ENCODE results near the gene MYBPC2. TPM values are rescaled to one million over a fixed set of nuclear protein-coding genes. Genes with fewer than 3 reads are reported as not detected.
A peak's percentile ranks its signal among the peaks of the same experiment; 100 is the strongest.

The MYBPC2 gene
- total RNA-seq, 2 experiments from 2014 or later: 0.14 TPM; not detected in 1

GRCh38 chr19:50512999-50513745, 80.5 kb downstream of the MYBPC2 start:
- DNase-seq: no peak
- Mint-ChIP-seq H3K4me3 (no peak overlapping the region), H3K36me3 (peaks cover 3% of the 10 kb centered on the region), H3K27ac (no peak overlapping the region), H3K9me3 (no peaks in the 10 kb centered on the region), H3K27me3 (peaks cover 6% of the 10 kb centered on the region), H3K4me1 (peaks cover 18% of the 10 kb centered on the region)
- POLR2A ChIA-PET: interaction anchor here (0.6 kb wide), 1 partner anchor 29 kb away, joined by 3 read pairs; no protein-coding TSS in a partner anchor
- ATAC-seq (ENCODE audit: low read depth): no peak

GRCh38 chr19:50513746-50514345, 81.2 kb downstream of the MYBPC2 start, which contains the start of gene ASPDH:
ASPDH (minus strand) TSS chr19:50513913; CDS start chr19:50513823, 90 bp downstream.
- ATAC-seq (ENCODE audit: low read depth): no peak
- POLR2A ChIA-PET: no interaction called here
- no peak for DNase-seq
- Mint-ChIP-seq H3K4me1 (peaks cover 16% of the 10 kb centered on the region), H3K9me3 (no peaks in the 10 kb centered on the region), H3K36me3 (peaks cover under 1% of the 10 kb centered on the region), H3K27me3 (peaks cover 6% of the 10 kb centered on the region), H3K4me3 (peak within 1 kb of the TSS; percentile 18), H3K27ac (peak within 1 kb of the TSS; percentile 42)

DNA sequence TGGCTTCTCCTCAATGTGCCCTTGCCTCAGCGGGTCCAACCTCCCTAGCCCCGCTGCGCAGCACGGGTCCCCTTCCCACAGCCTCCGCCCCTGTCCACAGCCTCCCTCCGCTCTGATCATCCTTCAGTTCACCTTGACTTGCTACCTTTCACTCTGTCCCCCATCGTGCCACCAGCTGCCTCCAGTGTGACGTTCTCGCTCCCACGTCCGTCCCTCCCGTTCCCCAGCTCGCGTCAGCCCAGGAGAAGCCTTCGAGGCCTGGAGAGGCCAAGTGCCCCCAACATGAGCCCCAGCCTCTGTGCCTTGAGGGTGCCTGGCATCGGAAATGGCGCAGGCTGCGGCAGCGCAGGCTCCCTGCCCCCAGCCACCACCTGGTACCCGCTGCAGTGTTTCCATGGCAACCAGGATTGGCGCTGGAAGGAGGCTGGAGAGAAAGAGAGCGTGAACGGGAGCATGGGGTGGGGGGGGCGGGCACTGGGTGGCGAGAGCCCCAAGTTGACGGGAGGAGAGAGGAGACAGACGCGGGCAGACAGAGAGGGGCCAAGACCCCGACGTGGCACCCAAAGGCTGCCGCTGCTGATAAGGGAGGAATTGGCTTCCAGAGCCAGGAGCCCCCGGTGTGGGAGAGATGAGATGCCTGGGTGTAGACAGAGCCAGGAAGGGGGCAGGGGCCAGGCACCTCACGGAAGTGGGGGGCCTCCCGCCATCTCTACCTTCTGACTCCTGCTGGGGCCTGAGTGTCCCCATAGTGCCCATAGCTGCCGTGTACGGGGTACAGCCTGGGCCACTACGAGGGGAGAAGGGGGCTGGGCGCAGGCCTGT, 81.9 kb downstream of the MYBPC2 start:
- no peaks in the 10 kb centered on the region for H3K36me3 Mint-ChIP-seq
- ATAC-seq (ENCODE audit: low read depth) (no peak), DNase-seq (no peak)
- H3K4me1 Mint-ChIP-seq: peaks cover 14% of the 10 kb centered on the region
- H3K27ac Mint-ChIP-seq: peak overlapping the region; percentile 42
- H3K9me3 Mint-ChIP-seq: no peaks in the 10 kb centered on the region
- peak overlapping the region; percentile 18 for H3K4me3 Mint-ChIP-seq
- peaks cover 8% of the 10 kb centered on the region for H3K27me3 Mint-ChIP-seq
- POLR2A ChIA-PET: no interaction called here

GRCh38 chr19:50515168-50515561, 82.5 kb downstream of the MYBPC2 start:
- Mint-ChIP-seq H3K9me3 (no peaks in the 10 kb centered on the region), H3K4me3 (no peak overlapping the region)

More at GRCh38 chr19:50515168-50515561, 82.5 kb downstream of the MYBPC2 start:
- POLR2A ChIA-PET: no interaction called here
- ATAC-seq (ENCODE audit: low read depth): no peak
- DNase-seq: no peak
- Mint-ChIP-seq H3K36me3 (no peaks in the 10 kb centered on the region), H3K4me1 (peaks cover 14% of the 10 kb centered on the region), H3K27me3 (peaks cover 8% of the 10 kb centered on the region), H3K27ac (no peak overlapping the region)

Other genes starting within 250 kb of the MYBPC2 start
- gene MYH14, start 229.3 kb upstream of the MYBPC2 start, total RNA-seq: not detected
- 1 to 10 TPM; 1.1 to 1.4 TPM for gene KCNC3, start 103.5 kb upstream of the MYBPC2 start, total RNA-seq
- gene NAPSA, start 67.3 kb upstream of the MYBPC2 start, total RNA-seq: 1 to 10 TPM; 4.8 to 5.4 TPM
- gene NR1H2, start 56.4 kb upstream of the MYBPC2 start, total RNA-seq: 10 to 100 TPM; 81.6 to 82.8 TPM
- 100 to 1,000 TPM; 131 to 143 TPM for gene POLD1, start 48.5 kb upstream of the MYBPC2 start, total RNA-seq
- under 1 TPM in 1 of 2 experiments, not detected in 1; 0.42 TPM for gene SPIB, start 14.0 kb upstream of the MYBPC2 start, total RNA-seq
- gene EMC10, start 43.6 kb downstream of the MYBPC2 start, total RNA-seq: 10 to 100 TPM; 56.0 to 60.7 TPM
- under 1 TPM; 0.50 to 0.57 TPM for gene GARIN5A, start 44.0 kb downstream of the MYBPC2 start, total RNA-seq
- 10 to 100 TPM; 31.5 to 37.3 TPM for gene JOSD2, start 78.3 kb downstream of the MYBPC2 start, total RNA-seq
- not detected for gene ASPDH, start 81.0 kb downstream of the MYBPC2 start, total RNA-seq
- gene LRRC4B, start 135.5 kb downstream of the MYBPC2 start, total RNA-seq: not detected
- gene SYT3, start 207.0 kb downstream of the MYBPC2 start, total RNA-seq: under 1 TPM; 0.17 TPM
- gene C19orf81, start 216.6 kb downstream of the MYBPC2 start, total RNA-seq: 1 to 10 TPM in 1 of 2 experiments, under 1 TPM in 1; 0.75 to 2.0 TPM